Common myeloid progenitor, CD34-positive (primary cell): Measurements from ENCODE around the gene DGLUCY.
"Not testable (repeated sequence)": the region's sequence is repeated elsewhere in the genome, so short reads cannot be mapped to it uniquely, and the experiment has no call there.

Experiments
- CTCF ChIA-PET: fragments of 350-600 bp; sonication (Branson Sonifier 250); formaldehyde crosslinking; loops from one replicate; lab custom pipeline; 2021; ENCODE audit warnings: antibody characterized with exemption; lab: Charles Lee
- POLR2A ChIA-PET: fragments of 350-600 bp; sonication (Branson Sonifier 250); formaldehyde crosslinking; loops from one replicate; lab custom pipeline; 2021; ENCODE audit warnings: antibody characterized with exemption; lab: Charles Lee
- DNase-seq, 3 donors: peaks; one replicate each; pipeline versions ENCODE4 v3.0.0 to v3.0.0-alpha.2; 2013
- H3K27ac ChIP-seq, 2 experiments: 1 replicate in 1 of 2; 2 replicates in 1 of 2; pipeline ENCODE4 v1.7.0; 2013; ENCODE audit warnings: inconsistent platforms in 2 of 2, low read length in 2 of 2, mild to moderate bottlenecking in 2 of 2, low read depth in 1 of 2, moderate library complexity in 1 of 2; ENCODE audit not compliant: severe bottlenecking in 2 of 2, insufficient read depth in 1 of 2, poor library complexity in 1 of 2
- H3K27me3 ChIP-seq, 5 experiments: replicated peaks in 2 of 5; 1 replicate in 3 of 5; 2 replicates in 2 of 5; pipeline versions ENCODE4 v1.6.1 to v1.7.0; 2013; ENCODE audit warnings: low read length in 4 of 5, mild to moderate bottlenecking in 2 of 5, moderate library complexity in 2 of 5, inconsistent platforms in 1 of 5; ENCODE audit not compliant: insufficient read depth in 5 of 5, control insufficient read depth in 4 of 5
- H3K36me3 ChIP-seq, 4 experiments: 1 replicate in 2 of 4; 2 replicates in 2 of 4; pipeline versions ENCODE4 v1.6.1 to v1.7.0; 2013; ENCODE audit warnings: low read length in 3 of 4, control low read depth in 1 of 4, mild to moderate bottlenecking in 1 of 4; ENCODE audit not compliant: control insufficient read depth in 4 of 4, insufficient read depth in 4 of 4
- H3K4me1 ChIP-seq, 4 experiments: 1 replicate in 3 of 4; 2 replicates in 1 of 4; pipeline versions ENCODE4 v1.6.1 to v1.7.1; 2013; ENCODE audit warnings: low read length in 3 of 4, mild to moderate bottlenecking in 3 of 4, control low read depth in 1 of 4, inconsistent platforms in 1 of 4, moderate library complexity in 1 of 4; ENCODE audit not compliant: control insufficient read depth in 4 of 4, insufficient read depth in 4 of 4; ENCODE audit errors: control extremely low read depth in 1 of 4
- H3K4me3 ChIP-seq, 7 experiments: 1 replicate in 4 of 7; 2 replicates in 3 of 7; pipeline versions ENCODE4 v1.5.1 to v1.7.0; 2013; ENCODE audit warnings: mild to moderate bottlenecking in 7 of 7, low read length in 6 of 7, moderate library complexity in 6 of 7, inconsistent platforms in 2 of 7, low read depth in 2 of 7, control low read depth in 1 of 7; ENCODE audit not compliant: insufficient read depth in 4 of 7, control insufficient read depth in 1 of 7; ENCODE audit errors: extremely low read depth in 1 of 7
- H3K9me3 ChIP-seq, 5 experiments: 1 replicate in 4 of 5; 2 replicates in 1 of 5; pipeline versions ENCODE4 v1.6.1 to v1.7.1; 2013; ENCODE audit warnings: low read length in 4 of 5, mild to moderate bottlenecking in 2 of 5, inconsistent platforms in 1 of 5, low read depth in 1 of 5, moderate library complexity in 1 of 5; ENCODE audit not compliant: control insufficient read depth in 4 of 5, insufficient read depth in 2 of 5; ENCODE audit errors: control extremely low read depth in 1 of 5
- WGBS: methylation state at CpG from one replicate; pipeline ENCODE4 v1.1.5; 2013; ENCODE audit not compliant: insufficient coverage; 5-methylcytosine and 5-hydroxymethylcytosine counted together

DGLUCY gene

GRCh38 chr14:91186515-91187066 lies 72.7 kb downstream of the DGLUCY start:
- no peak overlapping the region for H3K4me3 ChIP-seq
- DNase-seq, result no peak
- POLR2A ChIA-PET, result no interaction called here
- no peaks in the 10 kb centered on the region for H3K9me3 ChIP-seq
- 98% methylated on average over 4 of the region's 4 CpGs for WGBS
- CTCF ChIA-PET, result interaction anchor here (1.1 to 1.9 kb wide), 2 partner anchors 12 to 284 kb away, joined by 3 to 5 read pairs; no protein-coding TSS in a partner anchor
- no peaks in the 10 kb centered on the region for H3K27me3 ChIP-seq
- H3K4me1 ChIP-seq, result no peaks in the 10 kb centered on the region
- no peak overlapping the region for H3K27ac ChIP-seq
- H3K36me3 ChIP-seq, result peaks cover 19 to 84% (median 57%) of the 10 kb centered on the region in 4 experiments

- Histone ChIP-seq H3K27me3 (no peaks in the 10 kb centered on the region), H3K4me1 (no peaks in the 10 kb centered on the region), H3K9me3 (no peaks in the 10 kb centered on the region), H3K4me3 (no peak overlapping the region), H3K27ac (no peak overlapping the region), H3K36me3 (peaks cover 19 to 86% (median 62%) of the 10 kb centered on the region in 4 experiments)
- CTCF ChIA-PET, result interaction anchor here (1.1 to 1.6 kb wide), 2 partner anchors 10 to 285 kb away, joined by 3 to 5 read pairs; no protein-coding TSS in a partner anchor
- POLR2A ChIA-PET, result no interaction called here
- DNase-seq, result no peak
- 97% methylated on average over 13 of the region's 13 CpGs for WGBS
These were observed 73.4 kb downstream of the DGLUCY start for GRCh38 chr14:91187271-91187670.

- H3K27ac ChIP-seq, result no peak overlapping the region
- POLR2A ChIA-PET, result no interaction called here
- no peak overlapping the region for H3K4me3 ChIP-seq
- CTCF ChIA-PET, result no interaction called here
- DNase-seq, result no peak
- 100% methylated on average over 9 of the region's 9 CpGs for whole genome bisulfite sequencing
- no peaks in the 10 kb centered on the region for H3K9me3 ChIP-seq
- H3K4me1 ChIP-seq, result peaks cover 0 to 4% (median 0%) of the 10 kb centered on the region in 4 experiments
- no peaks in the 10 kb centered on the region for H3K27me3 ChIP-seq
- H3K36me3 ChIP-seq, result peaks cover 12 to 83% (median 69%) of the 10 kb centered on the region in 4 experiments
These were observed 77.0 kb downstream of the DGLUCY start for GRCh38 chr14:91190853-91191252.

GRCh38 chr14:91193069-91193468 lies 79.2 kb downstream of the DGLUCY start:
- ChIA-PET CTCF (interaction anchor here (0.8 to 2.0 kb wide), 4 partner anchors 9 to 98 kb away, joined by 3 to 9 read pairs (median 7); no protein-coding TSS in a partner anchor), POLR2A (interaction anchor here (1.5 kb wide), 1 partner anchor 88 kb away, joined by 4 read pairs; no protein-coding TSS in a partner anchor)
- Histone ChIP-seq H3K9me3 (no peaks in the 10 kb centered on the region), H3K4me1 (peaks cover 0 to 4% (median 0%) of the 10 kb centered on the region in 4 experiments), H3K4me3 (no peak overlapping the region), H3K27ac (no peak overlapping the region), H3K27me3 (no peaks in the 10 kb centered on the region), H3K36me3 (peaks cover 9 to 83% (median 70%) of the 10 kb centered on the region in 4 experiments)
- WGBS, result 91% methylated on average over 11 of the region's 12 CpGs
- no peak for DNase-seq

- CTCF ChIA-PET, result no interaction called here
These were observed 82.0 kb downstream of the DGLUCY start for GRCh38 chr14:91195881-91196280.

GRCh38 chr14:91197631-91198030 lies 83.8 kb downstream of the DGLUCY start:
- peaks cover 0 to 5% (median 0%) of the 10 kb centered on the region in 5 experiments for H3K9me3 ChIP-seq
- no peak overlapping the region for H3K27ac ChIP-seq
- peaks cover 0 to 11% (median 5%) of the 10 kb centered on the region in 4 experiments for H3K4me1 ChIP-seq
- DNase-seq, result no peak
- H3K27me3 ChIP-seq, result no peaks in the 10 kb centered on the region
- peaks cover 14 to 79% (median 58%) of the 10 kb centered on the region in 4 experiments for H3K36me3 ChIP-seq
- ChIA-PET CTCF (no interaction called here), POLR2A (no interaction called here)
- H3K4me3 ChIP-seq, result no peak overlapping the region

More at GRCh38 chr14:91195881-91196280, 82.0 kb downstream of the DGLUCY start:
- 99% methylated on average over 10 of the region's 10 CpGs for WGBS
- POLR2A ChIA-PET, result no interaction called here
- Histone ChIP-seq H3K27me3 (no peaks in the 10 kb centered on the region), H3K4me1 (peaks cover 0 to 4% (median 0%) of the 10 kb centered on the region in 4 experiments), H3K9me3 (peaks cover 0 to 5% (median 0%) of the 10 kb centered on the region in 5 experiments), H3K27ac (no peak overlapping the region), H3K36me3 (peaks cover 15 to 82% (median 64%) of the 10 kb centered on the region in 4 experiments), H3K4me3 (no peak overlapping the region)
- DNase-seq, result no peak

- DNase-seq, H3K9me3 ChIP-seq, POLR2A ChIA-PET, H3K4me3 ChIP-seq, H3K4me1 ChIP-seq, H3K27me3 ChIP-seq, H3K27ac ChIP-seq: not testable (repeated sequence)
- 92% methylated on average over 5 of the region's 6 CpGs for WGBS
- CTCF ChIA-PET, result interaction anchor here (0.6 kb wide), 1 partner anchor 78 kb away, joined by 3 read pairs; no protein-coding TSS in a partner anchor
- peaks cover 19 to 88% (median 63%) of the 10 kb centered on the region in 4 experiments for H3K36me3 ChIP-seq
These were observed 86.9 kb downstream of the DGLUCY start for GRCh38 chr14:91200802-91201201.
